HFF-Myc (cell line): ENCODE measurements around the gene BTBD17.
"Not testable (repeated sequence)": the region's sequence is repeated elsewhere in the genome, so short reads cannot be mapped to it uniquely, and the experiment has no call there.

Experiments used
- DNase-seq: peaks from one replicate; pipeline ENCODE4 v3.0.0-alpha.2; 2011; ENCODE audit warnings: low read depth; ENCODE audit errors: extremely low read depth
- H3K4me3 ChIP-seq: replicated peaks from 2 replicates; pipeline ENCODE4 v1.5.1; 2011; ENCODE audit warnings: low read depth, mild to moderate bottlenecking, control low read depth, low read length
- CTCF ChIP-seq: IDR thresholded peaks from 2 replicates; pipeline ENCODE4 v1.5.1; 2012; ENCODE audit warnings: mild to moderate bottlenecking, low read depth, low read length, control low read depth; ENCODE audit errors: missing control alignments

BTBD17 gene

GRCh38 chr17:74361230-74362068, at the start of gene BTBD17:
BTBD17 (minus strand) TSS chr17:74361868; CDS start chr17:74361819, 49 bp downstream.
- H3K4me3 ChIP-seq = no peak within 1 kb of the TSS
- peak; percentile 72 for TF ChIP-seq CTCF
- no peak for DNase-seq

- H3K4me3 ChIP-seq = no peak overlapping the region
- no peak for DNase-seq
- TF ChIP-seq CTCF = no peak
Observed at GRCh38 chr17:74410001-74410443, 48.4 kb upstream of the BTBD17 start.

GRCh38 chr17:74408815-74409214, 47.1 kb upstream of the BTBD17 start:
- no peak for TF ChIP-seq CTCF

GRCh38 chr17:74408262-74408661, 46.6 kb upstream of the BTBD17 start:
- TF ChIP-seq CTCF = no peak
- DNase-seq = no peak

More at GRCh38 chr17:74408815-74409214, 47.1 kb upstream of the BTBD17 start:
- no peak for DNase-seq
- no peak overlapping the region for H3K4me3 ChIP-seq

GRCh38 chr17:74407384-74407783, 45.7 kb upstream of the BTBD17 start:
- no peak overlapping the region for H3K4me3 ChIP-seq
- DNase-seq = no peak
- no peak for TF ChIP-seq CTCF

More at GRCh38 chr17:74408262-74408661, 46.6 kb upstream of the BTBD17 start:
- H3K4me3 ChIP-seq = no peak overlapping the region

- H3K4me3 ChIP-seq, DNase-seq: not testable (repeated sequence)
Observed at GRCh38 chr17:74405311-74405710, 43.6 kb upstream of the BTBD17 start.

GRCh38 chr17:74404789-74405188, 43.1 kb upstream of the BTBD17 start:
- no peak for DNase-seq
- TF ChIP-seq CTCF = no peak
- no peak overlapping the region for H3K4me3 ChIP-seq
